NCI-H748 treated with DMSO at 0.1 percent for 48 hours (cell line): Measurements from ENCODE around the gene ZFPL1.

Experiments used
- DNase-seq: peaks from one replicate; lab custom pipeline; 2025; lab: John Stamatoyannopoulos, UW

The ZFPL1 gene

DNA sequence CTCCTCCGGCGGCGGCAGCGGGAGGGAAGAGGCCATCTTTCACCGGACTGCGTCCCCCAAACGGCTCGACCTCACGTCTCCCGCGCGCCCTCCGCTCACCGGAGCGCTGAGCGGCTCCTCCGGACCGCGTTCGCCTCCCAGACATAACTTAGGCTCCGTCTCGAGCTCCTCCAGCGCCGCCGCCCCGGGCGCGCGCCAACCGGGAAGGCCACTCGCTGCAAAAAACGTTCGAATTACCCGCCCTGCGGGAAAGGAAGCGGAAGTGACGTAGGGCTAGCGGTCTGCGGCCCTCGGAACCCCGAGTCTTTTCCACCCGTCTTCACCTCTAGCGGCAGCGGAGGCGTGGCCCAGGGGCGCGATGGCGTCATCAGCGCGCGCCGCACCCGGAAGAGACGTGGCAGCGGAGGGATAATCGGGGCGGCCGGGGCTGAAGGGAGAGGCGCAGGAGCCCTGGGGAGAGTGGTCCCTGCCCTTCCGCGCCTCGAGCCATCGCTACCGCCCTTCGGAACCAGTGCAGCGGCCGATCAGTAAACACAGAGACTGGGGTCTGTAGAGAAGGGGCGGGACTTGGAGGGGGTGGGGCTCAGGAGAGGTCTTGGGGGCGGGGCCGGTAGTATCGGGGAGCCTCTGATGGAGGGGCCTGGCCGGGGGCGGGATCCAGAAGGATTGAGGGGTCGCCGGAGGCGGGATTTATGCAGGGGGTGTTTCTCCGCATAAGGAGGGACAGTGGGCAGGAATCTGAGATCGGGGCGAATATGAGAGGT lies at the start of gene ZFPL1, which contains the start of gene CDCA5:
Gene ZFPL1, plus strand, starts transcription at position 389 of the 764 bp plus-strand sequence. CDS start 477 bp downstream, outside the sequence.
Gene CDCA5, minus strand, starts transcription at position 207 of the 764 bp plus-strand sequence. Its CDS starts 62 bp downstream, at position 145.
- peak; percentile 82 for DNase-seq

DNA sequence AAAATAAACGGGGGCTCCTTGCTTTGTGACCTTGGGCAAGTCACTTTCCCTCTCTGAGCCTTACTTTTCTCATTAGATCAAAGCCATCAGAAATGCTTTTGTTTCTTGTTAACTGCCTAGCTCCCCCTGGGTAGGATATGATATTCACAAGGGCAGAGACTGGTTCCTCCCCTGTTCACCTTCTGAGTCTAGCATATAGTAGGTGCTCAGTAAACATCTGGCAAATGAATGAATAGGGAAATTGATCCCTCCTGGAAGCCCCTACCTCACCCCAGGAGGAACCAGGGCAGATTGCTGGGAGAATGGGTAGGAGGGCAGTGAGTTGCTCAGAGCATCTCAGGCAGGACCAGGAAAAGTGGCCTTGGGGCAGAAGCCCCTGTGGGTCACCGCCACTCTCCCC lies 49.6 kb upstream of the ZFPL1 start:
- DNase-seq, result no peak

DNA sequence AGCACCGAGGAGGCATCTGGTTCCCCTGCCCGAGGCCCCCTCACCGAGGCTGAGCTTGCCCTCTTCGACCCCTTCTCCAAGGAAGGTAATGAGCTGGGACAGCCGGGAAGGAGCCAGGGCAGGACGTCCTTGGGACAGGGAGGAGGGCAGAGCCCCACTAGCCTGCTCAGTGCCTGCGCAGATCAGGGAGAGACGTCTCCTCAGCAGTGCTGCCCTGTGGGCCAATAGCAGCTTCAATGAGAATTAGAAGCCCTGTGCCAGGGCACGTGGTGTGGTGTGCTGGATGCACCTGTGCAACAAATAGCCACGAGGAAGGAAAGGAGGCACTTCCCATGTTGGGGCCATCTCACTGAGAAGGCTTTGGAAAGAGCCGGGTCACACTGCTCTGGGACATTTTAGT lies 48.4 kb upstream of the ZFPL1 start:
- DNase-seq, result no peak

DNA sequence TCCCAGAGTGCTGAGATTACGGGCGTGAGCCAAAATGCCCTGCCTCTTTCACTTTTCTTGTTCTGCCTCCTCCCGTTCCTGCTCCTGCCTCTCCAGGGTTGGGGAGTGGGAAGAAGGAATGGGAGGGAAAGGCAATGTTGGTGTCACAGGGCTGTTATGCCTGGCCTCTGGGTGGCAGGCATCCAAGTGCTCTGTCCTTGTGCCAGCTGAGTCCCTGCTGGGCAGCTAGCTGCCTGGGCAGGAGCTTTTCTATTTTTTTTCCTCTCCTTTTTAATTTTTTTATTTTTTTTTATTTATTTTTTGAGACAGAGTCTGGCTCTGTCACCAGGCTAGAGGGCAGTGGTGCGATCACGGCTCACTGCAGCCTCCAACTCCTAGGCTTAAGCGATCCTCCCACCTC lies 47.1 kb upstream of the ZFPL1 start:
- no peak for DNase-seq

DNA sequence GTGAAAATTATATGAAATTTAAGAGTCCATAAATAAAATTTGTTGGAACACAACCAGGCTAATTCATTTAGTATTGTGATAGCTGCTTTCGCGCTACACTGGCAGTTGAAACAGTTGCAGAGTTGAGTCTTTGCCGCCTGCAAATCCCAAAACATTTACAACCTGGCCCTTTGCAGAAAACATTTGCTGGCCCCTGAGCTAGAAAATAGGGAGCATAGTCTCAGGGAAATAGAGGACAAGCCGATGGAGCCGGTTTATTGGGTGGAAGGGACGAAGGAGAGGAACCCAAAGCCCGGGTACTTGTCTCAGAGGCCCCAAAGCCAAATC lies 43.5 kb upstream of the ZFPL1 start:
- no peak for DNase-seq

DNA sequence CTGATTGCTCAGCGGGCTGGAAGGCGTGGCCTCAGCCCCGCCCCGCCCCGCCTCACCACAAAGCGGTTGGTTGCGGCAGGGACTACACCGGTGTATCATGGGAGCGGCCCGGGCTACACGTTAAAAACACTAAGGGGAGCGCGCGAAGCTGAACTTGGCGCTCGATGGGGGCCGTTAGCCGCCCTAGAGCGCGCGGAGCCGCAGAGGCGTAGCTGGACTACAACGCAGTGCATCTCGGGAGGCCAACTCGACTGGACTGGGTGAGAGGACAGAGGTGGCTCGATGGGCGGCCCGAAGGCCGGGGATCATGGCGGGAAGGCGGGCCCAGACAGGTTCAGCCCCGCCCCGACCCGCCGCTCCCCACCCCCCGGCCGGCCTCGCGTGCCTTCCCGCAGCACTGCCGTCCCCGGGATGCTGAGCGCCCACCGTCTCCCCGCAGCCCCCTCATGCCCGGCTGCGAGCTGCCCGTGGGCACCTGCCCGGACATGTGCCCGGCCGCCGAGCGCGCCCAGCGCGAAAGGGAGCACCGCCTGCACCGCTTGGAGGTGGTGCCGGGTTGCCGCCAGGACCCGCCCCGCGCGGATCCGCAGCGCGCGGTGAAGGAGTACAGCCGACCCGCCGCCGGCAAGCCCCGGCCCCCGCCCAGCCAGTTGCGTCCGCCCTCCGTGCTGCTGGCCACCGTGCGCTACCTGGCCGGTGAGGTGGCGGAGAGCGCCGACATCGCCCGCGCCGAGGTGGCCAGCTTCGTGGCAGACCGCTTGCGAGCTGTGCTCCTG lies 43.0 kb upstream of the ZFPL1 start, which contains the start of gene SAC3D1:
Gene SAC3D1, plus strand, starts transcription at position 364 of the 776 bp plus-strand sequence. Its CDS starts 83 bp downstream, at position 447.
- DNase-seq, result peak; percentile 90

DNA sequence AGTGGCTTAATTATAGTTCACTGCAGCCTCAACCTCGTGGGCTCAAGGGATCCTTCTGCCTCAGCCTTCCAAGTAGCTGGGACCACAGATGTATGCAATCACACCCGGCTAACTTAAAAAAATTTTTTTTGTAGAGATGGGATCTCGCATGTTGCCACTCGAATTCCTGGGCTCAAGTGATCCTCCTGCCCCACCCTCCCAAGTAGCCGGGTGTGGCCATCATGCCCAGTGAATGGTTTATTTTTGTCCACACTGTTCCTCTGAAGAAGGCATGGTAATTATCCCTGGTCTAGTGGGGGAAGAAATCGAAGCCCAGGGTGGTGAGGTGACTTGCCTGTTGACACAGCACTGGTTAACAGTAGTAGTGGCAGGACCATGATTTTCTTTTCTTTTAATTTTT lies 41.1 kb upstream of the ZFPL1 start:
- no peak for DNase-seq

DNA sequence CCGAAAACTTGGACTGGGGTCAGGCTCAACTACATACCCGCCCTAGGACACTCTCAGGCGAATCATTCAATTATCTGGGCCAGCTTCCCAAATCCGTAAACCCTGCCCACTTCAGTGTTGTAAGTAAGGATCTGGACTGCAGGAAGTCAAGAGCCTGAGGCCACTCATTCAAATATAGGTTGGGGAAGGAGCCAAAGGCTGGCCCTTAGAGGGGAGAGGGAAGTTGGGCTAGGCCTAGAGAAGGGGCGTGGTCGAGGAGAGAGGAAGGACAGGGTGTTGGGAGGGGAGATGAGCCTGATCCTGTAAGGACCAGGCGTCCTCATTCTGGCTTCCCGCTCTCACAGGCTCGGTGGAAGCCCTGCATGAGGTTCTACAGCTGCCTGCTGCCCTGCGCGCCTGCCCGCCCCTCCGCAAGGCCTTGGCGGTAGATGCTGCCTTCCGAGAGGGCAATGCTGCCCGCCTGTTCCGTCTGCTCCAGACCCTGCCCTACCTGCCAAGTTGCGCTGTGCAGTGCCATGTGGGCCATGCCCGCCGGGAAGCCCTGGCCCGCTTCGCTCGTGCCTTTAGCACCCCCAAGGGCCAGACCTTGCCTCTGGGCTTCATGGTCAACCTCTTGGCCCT lies 40.0 kb upstream of the ZFPL1 start:
- no peak for DNase-seq

DNA sequence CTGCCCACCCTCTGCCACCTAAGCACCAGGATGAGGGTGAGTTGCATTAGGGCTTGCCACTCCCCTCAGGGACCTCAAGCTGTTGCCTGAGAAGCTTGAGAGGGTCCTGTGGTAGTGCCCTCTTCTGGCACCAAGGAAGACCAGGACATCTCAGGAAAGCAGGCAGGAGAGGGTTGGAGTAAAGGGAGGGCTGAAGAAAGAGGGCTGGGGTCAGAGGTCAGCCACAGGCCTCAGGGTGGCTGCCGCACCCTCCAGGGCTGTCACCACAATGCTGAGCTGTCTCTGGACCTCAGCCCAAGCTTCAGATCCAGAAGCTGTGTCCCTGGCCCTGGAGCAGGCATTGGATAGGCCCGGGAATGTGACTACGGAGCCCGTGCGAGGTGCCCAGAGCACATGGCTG lies 39.0 kb upstream of the ZFPL1 start:
- DNase-seq, result no peak

DNA sequence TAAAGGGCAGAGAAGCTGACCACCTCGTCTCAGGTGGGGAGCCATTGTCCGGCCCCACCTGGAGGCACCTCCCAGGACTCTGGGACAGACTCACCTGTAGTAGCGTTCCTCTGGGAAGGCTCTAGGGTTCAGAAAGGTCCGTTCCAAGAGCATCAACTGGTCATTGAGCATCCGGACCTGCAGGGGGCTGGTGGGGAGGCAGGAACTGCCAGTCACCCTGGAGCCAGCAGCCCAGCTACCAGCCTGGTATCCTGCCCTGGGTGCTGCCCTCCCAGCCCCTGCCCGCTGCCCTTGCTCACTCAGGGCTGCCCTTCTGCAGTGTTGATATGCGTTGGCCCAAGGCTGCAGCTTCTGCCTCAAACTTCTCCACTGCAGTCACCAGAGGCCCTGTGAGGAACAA lies 38.3 kb upstream of the ZFPL1 start:
- no peak for DNase-seq

DNA sequence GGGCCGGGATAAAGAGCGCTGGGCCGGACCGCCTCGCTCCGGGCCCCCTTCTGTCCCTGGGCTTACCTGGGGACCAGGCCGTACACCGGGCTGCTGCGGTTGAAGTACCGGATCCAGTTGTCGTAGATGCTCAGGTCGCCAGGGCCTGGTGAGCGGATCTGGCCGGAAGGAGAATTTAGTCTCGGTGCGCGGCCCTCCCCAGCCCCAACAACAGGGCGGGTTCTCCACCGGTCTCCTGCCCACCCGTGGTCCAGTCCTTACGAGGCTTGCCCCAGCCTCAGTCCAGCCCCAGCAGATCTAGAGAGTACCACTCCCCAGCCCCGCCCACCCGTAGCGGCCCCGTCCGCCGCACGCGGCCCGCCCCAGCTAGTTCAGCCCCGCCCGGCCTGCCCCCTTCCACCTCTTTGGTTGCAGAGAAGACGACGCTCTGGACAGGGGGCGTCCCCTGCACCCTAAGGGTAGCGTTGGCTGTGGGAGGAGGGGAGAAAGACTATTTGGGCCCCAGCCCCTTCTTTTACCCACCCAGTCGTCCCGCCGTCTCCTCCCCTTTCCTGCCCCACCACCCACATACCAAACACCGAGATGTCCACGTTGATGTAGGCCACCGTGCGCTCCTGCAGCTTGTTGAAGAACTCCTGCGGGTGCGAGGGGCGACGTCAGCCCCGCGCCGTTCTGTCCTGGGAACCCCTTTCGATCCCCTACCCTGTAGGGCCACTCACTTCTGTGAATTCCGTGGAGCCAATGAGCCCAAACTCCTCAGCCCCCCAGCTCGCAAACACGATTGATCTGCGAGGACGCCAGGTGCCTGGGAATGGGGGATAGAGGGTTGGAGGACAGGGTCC lies 36.2 kb upstream of the ZFPL1 start:
- DNase-seq, result no peak

DNA sequence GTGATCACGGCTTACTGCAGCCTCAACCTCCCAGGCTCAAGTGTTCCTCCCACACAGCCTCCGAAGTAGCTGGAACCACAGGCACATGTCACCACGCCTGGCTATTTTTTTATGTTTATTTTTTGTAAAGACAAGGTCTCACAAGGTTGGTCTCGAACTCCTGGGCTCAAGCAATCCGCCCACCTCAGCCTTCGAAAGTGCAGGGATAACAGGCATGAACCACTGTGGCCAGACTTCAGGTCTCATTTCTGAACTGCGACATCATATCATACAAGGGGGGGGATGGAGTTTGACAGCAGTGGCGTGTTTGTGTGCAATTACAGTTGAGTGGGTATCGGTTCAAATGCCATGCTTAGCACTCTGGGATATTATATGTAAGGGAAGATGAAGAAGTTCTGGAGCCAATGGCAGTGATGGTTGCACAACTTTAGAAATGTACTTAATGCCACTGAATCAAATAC lies 32.6 kb upstream of the ZFPL1 start:
- no peak for DNase-seq

DNA sequence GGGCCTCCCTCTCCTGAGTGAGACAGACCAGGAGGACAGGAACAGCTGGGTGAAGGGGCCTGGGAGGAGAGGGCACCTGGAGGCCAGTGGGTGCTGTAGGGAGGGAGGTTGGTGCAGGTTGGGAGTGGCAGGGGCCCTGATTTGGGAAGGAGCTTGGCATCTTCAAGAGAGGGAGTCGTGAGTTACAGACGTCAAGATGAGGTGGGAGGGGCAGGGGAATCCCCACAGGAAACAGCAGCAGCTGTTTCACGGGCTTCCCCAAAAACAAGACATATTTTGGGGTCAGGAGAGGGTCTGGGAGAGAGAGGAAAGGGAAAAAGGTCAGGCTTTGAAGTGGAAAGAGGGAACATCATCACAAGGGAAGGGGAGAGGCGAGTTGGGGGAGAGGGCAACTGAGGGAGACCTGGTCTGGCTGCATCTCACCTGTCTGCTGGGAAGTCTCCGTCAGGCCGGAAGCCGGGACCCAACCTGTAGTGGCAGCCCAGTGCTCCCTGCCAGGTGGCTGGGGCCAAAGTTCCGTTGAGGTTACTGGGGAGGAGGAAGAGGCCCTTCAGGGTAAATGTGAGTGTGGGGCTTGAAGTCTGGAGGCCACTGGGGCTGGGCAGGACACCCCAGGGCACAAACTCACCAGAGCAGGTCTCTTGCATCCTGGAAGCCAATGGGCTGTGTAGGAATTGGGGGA lies 30.1 kb upstream of the ZFPL1 start:
- DNase-seq, result no peak

DNA sequence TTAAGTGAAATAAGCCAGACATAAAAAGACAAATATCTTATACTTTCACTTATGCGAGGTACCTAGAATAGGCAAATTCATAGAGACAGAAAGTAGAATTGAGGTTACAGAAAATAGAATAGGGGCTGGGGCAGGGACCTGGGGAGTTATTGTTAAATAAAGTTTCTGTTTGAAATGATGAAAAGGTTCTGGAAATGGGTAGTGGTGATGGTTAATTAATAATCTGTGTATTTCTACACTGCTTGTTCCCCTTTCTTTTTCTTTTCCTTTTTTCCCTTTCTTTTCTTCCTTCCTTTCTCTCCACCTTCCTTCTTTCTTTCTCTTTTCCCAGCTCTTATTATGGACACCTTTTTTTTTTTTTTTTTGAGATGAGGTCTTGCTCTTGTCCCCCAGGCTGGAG lies 28.5 kb upstream of the ZFPL1 start:
- no peak for DNase-seq

DNA sequence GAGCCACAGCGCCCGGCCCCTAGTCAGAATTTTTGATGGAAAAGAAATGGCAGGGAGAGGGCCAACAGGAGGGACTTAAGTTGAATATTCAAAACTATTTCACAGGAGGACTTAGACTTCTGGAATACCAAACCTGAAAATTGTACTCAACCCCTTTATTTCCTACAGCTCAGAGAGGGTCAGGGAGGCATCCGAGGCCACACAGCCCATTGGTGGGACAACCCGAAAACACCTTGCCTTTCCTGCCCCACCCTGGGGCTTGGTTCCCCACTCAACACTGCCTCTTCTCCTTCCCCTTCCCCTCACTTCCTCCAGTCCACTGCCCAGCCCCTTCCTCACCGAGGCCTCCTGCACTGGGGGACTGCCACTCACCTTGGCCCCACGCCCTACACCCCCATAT lies 27.0 kb upstream of the ZFPL1 start:
- no peak for DNase-seq

DNA sequence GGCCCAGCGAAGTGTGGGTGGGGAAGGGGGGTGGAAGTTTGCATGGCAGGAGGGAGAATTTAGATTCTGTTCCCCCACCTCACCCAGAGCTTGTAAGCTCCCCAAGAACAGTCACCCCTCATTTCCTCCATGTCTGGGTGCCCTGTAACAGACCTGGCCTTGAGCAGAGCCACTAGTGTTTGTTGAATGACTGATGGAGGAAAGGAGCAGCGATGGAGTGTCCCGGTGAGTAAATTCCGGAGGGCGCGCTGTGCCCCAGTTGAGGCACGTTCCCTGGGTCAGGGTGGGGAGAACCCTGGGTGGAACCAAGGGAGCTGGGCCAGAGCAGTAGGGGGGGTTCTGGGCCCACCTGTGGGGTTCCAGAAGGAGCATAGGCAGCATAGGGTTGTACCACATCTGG lies 26.5 kb upstream of the ZFPL1 start:
- DNase-seq, result no peak

DNA sequence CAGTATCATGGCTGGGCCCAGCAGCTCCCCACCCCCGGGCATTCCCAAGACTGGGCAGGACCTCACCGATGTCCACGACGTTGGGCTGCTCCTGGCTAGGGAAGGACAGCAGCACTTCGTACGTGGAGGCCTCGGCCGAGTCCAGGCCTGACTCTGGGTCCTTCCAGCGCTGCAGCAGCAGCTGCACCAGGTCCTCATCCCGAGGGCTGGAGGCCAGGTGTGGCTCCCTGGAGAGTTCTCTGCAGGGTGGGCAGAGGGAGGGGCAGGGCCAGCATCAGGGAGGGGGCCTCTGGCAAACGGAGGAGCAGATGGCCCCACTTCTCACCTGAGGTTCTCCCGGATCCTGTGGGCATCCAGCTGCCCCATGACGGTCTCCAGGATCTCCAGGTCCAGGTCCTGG lies 26.0 kb upstream of the ZFPL1 start:
- no peak for DNase-seq

DNA sequence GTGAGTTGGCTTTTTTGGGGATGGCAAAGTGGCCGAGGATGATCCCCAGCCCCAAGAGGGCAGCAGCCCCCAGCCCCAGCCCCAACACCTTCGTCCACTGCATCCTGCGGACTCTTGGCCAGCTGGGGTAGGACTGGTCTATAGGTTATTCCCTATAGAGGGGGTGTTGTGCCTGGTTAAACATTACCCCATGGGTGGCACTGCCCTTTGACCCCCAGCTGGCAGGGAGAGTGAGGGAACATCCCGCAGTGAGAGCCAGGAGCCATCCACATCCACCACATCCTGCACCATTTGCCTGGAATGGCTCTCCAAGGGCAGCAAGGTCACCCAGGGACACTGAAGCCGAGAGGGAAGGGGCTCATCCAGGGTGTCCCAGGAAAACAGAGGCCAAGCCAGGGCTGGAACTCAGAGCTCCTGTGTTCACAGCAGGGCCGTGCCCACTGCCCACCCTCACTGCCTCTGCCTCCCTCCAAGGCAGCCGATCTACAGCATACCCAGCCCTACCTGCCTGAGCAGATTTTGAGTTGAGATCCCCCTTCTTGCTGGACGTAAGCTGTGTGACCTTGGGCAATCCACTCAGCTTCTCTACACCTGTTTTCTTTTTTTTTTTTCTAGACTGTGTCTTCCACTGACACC lies 25.5 kb upstream of the ZFPL1 start, which contains the start of gene NAALADL1:
Gene NAALADL1, minus strand, starts transcription at position 135 of the 636 bp plus-strand sequence. Its CDS starts 32 bp downstream, at position 103.
- no peak for DNase-seq

DNA sequence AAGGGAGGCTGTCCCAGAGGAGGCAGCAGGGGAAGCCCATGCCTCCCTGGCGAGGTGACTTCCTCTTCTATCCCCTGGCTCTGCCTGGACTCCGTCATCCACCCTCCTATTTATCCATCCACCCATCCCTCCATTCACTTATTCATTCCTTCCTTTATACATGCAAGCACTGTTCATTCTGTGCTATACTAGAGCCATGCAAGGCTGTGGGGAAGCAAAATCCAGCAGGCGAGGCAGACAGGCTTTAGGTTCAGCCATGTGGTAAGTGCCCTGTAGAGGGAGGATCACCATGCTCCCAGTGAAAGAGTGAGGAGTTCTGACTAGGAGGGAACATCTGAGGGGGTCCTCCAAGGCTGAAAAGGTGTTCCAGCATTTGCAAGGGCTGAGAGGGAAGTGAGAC lies 24.5 kb upstream of the ZFPL1 start:
- DNase-seq, result no peak

DNA sequence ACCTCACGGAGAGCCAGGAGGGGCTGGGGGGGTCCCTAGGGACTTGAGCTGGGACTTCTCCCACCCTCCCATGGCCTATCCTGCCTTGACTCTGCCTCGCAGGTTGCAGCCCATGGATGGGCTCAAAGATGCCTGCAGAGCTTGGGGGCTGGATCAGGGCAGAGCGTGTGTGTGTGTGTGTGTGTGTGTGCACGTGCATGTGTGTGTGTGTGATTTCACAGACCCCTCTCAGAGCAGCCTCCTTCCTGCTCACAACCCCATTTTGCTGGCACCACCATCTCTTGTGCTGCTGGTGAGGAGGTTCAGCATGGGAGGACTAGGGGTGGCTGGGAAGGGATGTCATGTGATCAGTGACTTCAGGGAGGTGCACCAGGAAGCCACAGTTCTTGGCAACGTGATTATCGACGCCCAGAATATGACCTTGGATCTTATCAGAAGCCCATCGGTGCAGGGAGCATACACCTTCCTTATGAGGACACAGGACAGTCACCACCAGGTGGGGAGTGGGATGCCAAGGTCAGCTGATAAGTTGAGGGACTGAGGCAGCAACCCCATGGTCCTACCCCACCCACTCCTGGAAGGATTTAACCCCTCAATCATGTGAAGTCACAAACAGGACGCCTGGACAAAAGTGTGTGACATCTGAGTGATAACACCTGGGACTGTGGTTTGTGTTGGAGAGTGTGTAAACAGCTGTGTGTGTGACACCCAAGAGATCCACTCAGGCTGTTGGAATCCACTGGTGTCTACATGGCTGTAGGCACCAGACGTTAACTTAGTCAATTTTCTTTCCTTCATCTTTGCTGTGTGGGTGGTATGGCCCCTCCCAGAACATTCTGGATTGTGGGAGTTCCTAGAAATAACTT lies 23.8 kb upstream of the ZFPL1 start:
- DNase-seq, result no peak
